PC-9 (cell line): Measurements from ENCODE around the gene SRGAP1. TPM values are rescaled to one million over a fixed set of nuclear protein-coding genes. Genes with fewer than 3 reads are reported as not detected.

Experiments used
- BruUV-seq: library from RNA; stranded (reverse); fragments of 400-500 nt; replicated peaks from 2 replicates; lab custom pipeline; 2021; lab: Mats Ljungman, UMichigan
- CTCF ChIA-PET: fragments of 300-600 bp; sonication (Branson Sonifier 250); formaldehyde crosslinking; loops from one replicate; lab custom pipeline; 2022; ENCODE audit warnings: antibody characterized with exemption; lab: Charles Lee
- POLR2A ChIA-PET: fragments of 300-600 bp; sonication (Branson Sonifier 250); formaldehyde crosslinking; loops from one replicate; lab custom pipeline; 2022; ENCODE audit warnings: antibody characterized with exemption; ENCODE audit not compliant: unreplicated experiment; lab: Charles Lee
- DNase-seq, 2 experiments: peaks; one replicate each; pipeline versions ENCODE4 v3.0.0 to v3.0.0-alpha.2; 2015 to 2022; ENCODE audit warnings: mixed read lengths in 1 of 2
- H2AFZ ChIP-seq: fragments of 200-600 bp; sonication (generic); 2 replicates; pipeline ENCODE4 v1.8.1; 2017; ENCODE audit warnings: antibody characterized with exemption
- H3F3A ChIP-seq: fragments of 200-600 bp; sonication (generic); 2 replicates; pipeline ENCODE4 v1.8.1; 2017; ENCODE audit warnings: antibody characterized with exemption, mild to moderate bottlenecking, low read depth; ENCODE audit not compliant: insufficient read depth
- H3K27ac ChIP-seq: fragments of 200-600 bp; sonication (generic); 2 replicates; pipeline ENCODE4 v1.6.1; 2016; ENCODE audit warnings: mixed run types
- H3K27me3 ChIP-seq: fragments of 200-600 bp; sonication (generic); 2 replicates; pipeline ENCODE4 v1.6.1; 2016; ENCODE audit warnings: low read depth, mixed run types; ENCODE audit not compliant: insufficient read depth
- H3K36me3 ChIP-seq: fragments of 200-600 bp; sonication (generic); 2 replicates; pipeline ENCODE4 v1.6.1; 2016; ENCODE audit warnings: low read depth, mixed run types
- H3K4me1 ChIP-seq: fragments of 200-600 bp; sonication (generic); replicated peaks from 2 replicates; pipeline ENCODE4 v1.6.1; 2016; ENCODE audit warnings: mixed run types; ENCODE audit not compliant: insufficient read depth
- H3K4me2 ChIP-seq: fragments of 200-600 bp; sonication (generic); 2 replicates; pipeline ENCODE4 v1.6.1; 2017; ENCODE audit warnings: mixed run types
- H3K4me3 ChIP-seq: fragments of 200-600 bp; sonication (generic); 2 replicates; pipeline ENCODE4 v1.6.1; 2016; ENCODE audit warnings: mixed run types
- H3K79me2 ChIP-seq: fragments of 200-600 bp; sonication (generic); 2 replicates; pipeline ENCODE4 v1.6.1; 2017; ENCODE audit warnings: low read depth, mixed run types
- H3K9me2 ChIP-seq: fragments of 200-600 bp; sonication (generic); 2 replicates; pipeline ENCODE4 v1.8.1; 2017; ENCODE audit warnings: mild to moderate bottlenecking; ENCODE audit not compliant: insufficient read depth
- H3K9me3 ChIP-seq: fragments of 200-600 bp; sonication (generic); 2 replicates; pipeline ENCODE4 v1.8.1; 2016; ENCODE audit warnings: low read depth; ENCODE audit not compliant: insufficient read depth
- H4K20me1 ChIP-seq: fragments of 200-600 bp; sonication (generic); 2 replicates; pipeline ENCODE4 v1.8.1; 2017; ENCODE audit not compliant: insufficient read depth
- EZH2 ChIP-seq: fragments of 200-600 bp; sonication (generic); IDR thresholded peaks from 2 replicates; pipeline ENCODE4 v1.8.0; 2017; ENCODE audit warnings: antibody characterized with exemption, low read depth
- intact Hi-C: fragments of 100-400 bp; cut with micrococcal nuclease; formaldehyde crosslinking; loops from one replicate; pipeline ENCODE4 v1.10.0; 2022; ENCODE audit not compliant: unreplicated experiment
- total RNA-seq: library from RNA; stranded (reverse); gene quantifications from 2 replicates; pipeline ENCODE4 v1.2.3, GENCODE V29; 2021
- TF ChIP-seq, protein P1 (sequence below): fragments of 200-600 bp; sonication (generic); conservative IDR thresholded peaks from 2 replicates; pipeline ENCODE4 v1.6.1; 2017; ENCODE audit warnings: mixed run types, antibody characterized with exemption, mild to moderate bottlenecking, moderate library complexity

Gene SRGAP1
- total RNA-seq, 1 experiment from 2014 or later = 24.5 TPM

DNA sequence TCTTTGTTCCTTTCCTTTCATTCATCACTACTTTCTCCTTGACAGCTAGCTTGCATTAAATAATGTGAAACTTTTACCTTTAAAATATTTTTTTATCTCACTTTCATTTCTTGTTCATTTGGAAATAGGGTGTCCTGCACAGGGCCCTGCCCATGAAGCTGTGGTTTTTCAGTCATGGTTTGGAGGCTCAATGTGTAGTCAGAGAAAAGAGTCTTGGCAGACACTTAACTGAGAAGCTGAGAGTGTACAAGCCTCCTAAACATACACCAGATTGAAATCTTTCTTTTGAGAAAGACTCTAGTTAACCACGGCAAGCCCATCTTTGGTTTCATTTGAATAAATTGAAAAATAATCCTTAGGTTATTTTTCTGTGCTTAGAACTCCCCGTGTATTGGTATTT lies 303.4 kb downstream of the SRGAP1 start:
- no peak for DNase-seq
- BruUV-seq = no TSS peak
- intact Hi-C loops = no loop called here
- Histone ChIP-seq H3K27ac (no peak overlapping the region), H3K9me2 (no peaks in the 10 kb centered on the region), H3K36me3 (0 out of 2 replicates have a peak, but pooled peaks cover 4% of the 10 kb centered on the region), H3K4me1 (no peaks in the 10 kb centered on the region), H2AFZ (no peak overlapping the region), H3K4me2 (no peak overlapping the region), H3K9me3 (no peaks in the 10 kb centered on the region), H3K79me2 (no peaks in the 10 kb centered on the region), H4K20me1 (no peaks in the 10 kb centered on the region), H3F3A (peaks cover 4% of the 10 kb centered on the region; the same call in 1 of the 2 replicates), H3K4me3 (no peak overlapping the region), H3K27me3 (no peaks in the 10 kb centered on the region)
- no peak for TF ChIP-seq EZH2
- ChIA-PET CTCF (no interaction called here), POLR2A (no interaction called here)

GRCh38 chr12:64154677-64155076 lies 310.2 kb downstream of the SRGAP1 start:
- no peaks in the 10 kb centered on the region for H3K27me3 ChIP-seq
- no peak overlapping the region for H3K4me3 ChIP-seq
- H3K4me1 ChIP-seq = peaks cover 7% of the 10 kb centered on the region
- ChIA-PET CTCF (no interaction called here), POLR2A (no interaction called here)
- no peak for TF ChIP-seq EZH2
- TF ChIP-seq, protein P1, sequence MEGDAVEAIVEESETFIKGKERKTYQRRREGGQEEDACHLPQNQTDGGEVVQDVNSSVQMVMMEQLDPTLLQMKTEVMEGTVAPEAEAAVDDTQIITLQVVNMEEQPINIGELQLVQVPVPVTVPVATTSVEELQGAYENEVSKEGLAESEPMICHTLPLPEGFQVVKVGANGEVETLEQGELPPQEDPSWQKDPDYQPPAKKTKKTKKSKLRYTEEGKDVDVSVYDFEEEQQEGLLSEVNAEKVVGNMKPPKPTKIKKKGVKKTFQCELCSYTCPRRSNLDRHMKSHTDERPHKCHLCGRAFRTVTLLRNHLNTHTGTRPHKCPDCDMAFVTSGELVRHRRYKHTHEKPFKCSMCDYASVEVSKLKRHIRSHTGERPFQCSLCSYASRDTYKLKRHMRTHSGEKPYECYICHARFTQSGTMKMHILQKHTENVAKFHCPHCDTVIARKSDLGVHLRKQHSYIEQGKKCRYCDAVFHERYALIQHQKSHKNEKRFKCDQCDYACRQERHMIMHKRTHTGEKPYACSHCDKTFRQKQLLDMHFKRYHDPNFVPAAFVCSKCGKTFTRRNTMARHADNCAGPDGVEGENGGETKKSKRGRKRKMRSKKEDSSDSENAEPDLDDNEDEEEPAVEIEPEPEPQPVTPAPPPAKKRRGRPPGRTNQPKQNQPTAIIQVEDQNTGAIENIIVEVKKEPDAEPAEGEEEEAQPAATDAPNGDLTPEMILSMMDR = no peak
- H3K9me2 ChIP-seq = no peaks in the 10 kb centered on the region; the same call in 1 of the 2 replicates
- H3K9me3 ChIP-seq = no peaks in the 10 kb centered on the region
- no peak overlapping the region for H3K27ac ChIP-seq
- H2AFZ ChIP-seq = no peak overlapping the region
- no peak for DNase-seq
- H3K4me2 ChIP-seq = no peak overlapping the region
- no TSS peak for BruUV-seq
- no peaks in the 10 kb centered on the region for H3K36me3 ChIP-seq
- intact Hi-C loops = no loop called here
- H3F3A ChIP-seq = peaks cover 19% of the 10 kb centered on the region; the same call in 1 of the 2 replicates
- H4K20me1 ChIP-seq = no peaks in the 10 kb centered on the region
- H3K79me2 ChIP-seq = no peaks in the 10 kb centered on the region

DNA sequence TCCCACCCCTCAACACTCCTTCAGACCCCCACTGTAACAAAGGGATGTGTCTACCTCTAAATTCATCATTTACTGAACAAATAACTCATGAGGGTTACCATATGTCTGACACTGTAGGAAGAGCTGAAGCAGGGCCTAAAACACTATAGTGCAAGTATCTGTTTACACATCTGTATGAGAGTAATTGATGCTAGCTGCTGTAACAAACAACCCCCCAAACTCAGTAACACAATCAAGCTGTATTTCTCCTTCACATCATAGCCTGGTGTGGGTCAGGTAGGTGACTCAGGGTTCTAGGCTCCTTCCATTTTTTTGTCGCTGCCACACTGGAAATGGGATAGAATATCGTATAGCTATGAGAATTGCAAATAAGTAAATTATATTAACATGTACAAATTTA lies 312.6 kb downstream of the SRGAP1 start:
- Histone ChIP-seq H4K20me1 (no peaks in the 10 kb centered on the region), H3K27ac (no peak overlapping the region), H3K4me3 (no peak overlapping the region), H3K9me2 (no peaks in the 10 kb centered on the region; the same call in 1 of the 2 replicates), H3K79me2 (no peaks in the 10 kb centered on the region), H3K27me3 (no peaks in the 10 kb centered on the region), H2AFZ (no peak overlapping the region), H3K36me3 (no peaks in the 10 kb centered on the region), H3K9me3 (no peaks in the 10 kb centered on the region), H3K4me1 (peaks cover 23% of the 10 kb centered on the region), H3F3A (peaks cover 28% of the 10 kb centered on the region; the same call in 1 of the 2 replicates), H3K4me2 (no peak overlapping the region)
- CTCF ChIA-PET = no interaction called here
- intact Hi-C loops = no loop called here
- DNase-seq = no peak
- POLR2A ChIA-PET = no interaction called here
- TF ChIP-seq, protein P1 = no peak
- TF ChIP-seq EZH2 = no peak
- BruUV-seq = no TSS peak
